ENCODE measurements around the gene ITPR2. TPM values are rescaled to one million over a fixed set of nuclear protein-coding genes. Genes with fewer than 3 reads are reported as not detected.
A peak's percentile ranks its signal among the peaks of the same experiment; 100 is the strongest.

The ITPR2 gene
- total and polyA plus RNA-seq, 2 of the 13 experiments (the other 11 are each of a cell fraction or from before 2014, with no cell fraction given): 31.9 to 81.9 TPM

- TF ChIP-seq, protein P1, sequence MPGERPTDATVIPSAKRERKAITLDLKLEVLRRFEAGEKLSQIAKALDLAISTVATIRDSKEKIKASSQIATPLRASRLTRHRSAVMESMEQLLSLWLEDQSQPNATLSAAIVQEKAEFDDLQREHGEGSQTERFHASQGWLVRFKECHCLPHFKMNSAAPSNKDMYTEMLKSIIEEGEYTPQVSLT (CRISPR knock-in tag; IDR thresholded peaks at IDR 0.05; ENCODE audit: borderline replicate concordance, low read depth): no peak
- TF ChIP-seq ZNF646 (CRISPR knock-in tag; IDR thresholded peaks at IDR 0.05): peak; percentile 89
- no peak for TF ChIP-seq ZNF784 (CRISPR knock-in tag; IDR thresholded peaks at IDR 0.05; ENCODE audit: borderline replicate concordance)
- TF ChIP-seq U2AF1 (optimal IDR thresholded peaks at IDR 0.05; ENCODE audit: low read depth, low read length): no peak
- TF ChIP-seq, protein P2, sequence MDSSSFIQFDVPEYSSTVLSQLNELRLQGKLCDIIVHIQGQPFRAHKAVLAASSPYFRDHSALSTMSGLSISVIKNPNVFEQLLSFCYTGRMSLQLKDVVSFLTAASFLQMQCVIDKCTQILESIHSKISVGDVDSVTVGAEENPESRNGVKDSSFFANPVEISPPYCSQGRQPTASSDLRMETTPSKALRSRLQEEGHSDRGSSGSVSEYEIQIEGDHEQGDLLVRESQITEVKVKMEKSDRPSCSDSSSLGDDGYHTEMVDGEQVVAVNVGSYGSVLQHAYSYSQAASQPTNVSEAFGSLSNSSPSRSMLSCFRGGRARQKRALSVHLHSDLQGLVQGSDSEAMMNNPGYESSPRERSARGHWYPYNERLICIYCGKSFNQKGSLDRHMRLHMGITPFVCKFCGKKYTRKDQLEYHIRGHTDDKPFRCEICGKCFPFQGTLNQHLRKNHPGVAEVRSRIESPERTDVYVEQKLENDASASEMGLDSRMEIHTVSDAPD (CRISPR knock-in tag; IDR thresholded peaks at IDR 0.05): peak; percentile 81; the same call in 1 of the 2 replicates
- TF ChIP-seq SUZ12 (IDR thresholded peaks at IDR 0.05; ENCODE audit: low read depth, low read length): no peak
- TF ChIP-seq MIER2 (CRISPR knock-in tag; IDR thresholded peaks at IDR 0.05): peak; percentile 83
- TF ChIP-seq ATF4 (CRISPR knock-in tag; IDR thresholded peaks at IDR 0.05): peak in 1 of 2 experiments; percentile 70; a peak in 2 of 4 replicates
- no peak for TF ChIP-seq CENPT (CRISPR knock-in tag; IDR thresholded peaks at IDR 0.05; ENCODE audit: low read depth)
- no peak for TF ChIP-seq ZFP62 (CRISPR knock-in tag; IDR thresholded peaks at IDR 0.05)
- peak; percentile 92 for TF ChIP-seq SNAPC2 (CRISPR knock-in tag; IDR thresholded peaks at IDR 0.05)
- peak; percentile 97 for TF ChIP-seq SOX5 (CRISPR knock-in tag; IDR thresholded peaks at IDR 0.05; ENCODE audit: borderline replicate concordance)
- TF ChIP-seq, protein P3, sequence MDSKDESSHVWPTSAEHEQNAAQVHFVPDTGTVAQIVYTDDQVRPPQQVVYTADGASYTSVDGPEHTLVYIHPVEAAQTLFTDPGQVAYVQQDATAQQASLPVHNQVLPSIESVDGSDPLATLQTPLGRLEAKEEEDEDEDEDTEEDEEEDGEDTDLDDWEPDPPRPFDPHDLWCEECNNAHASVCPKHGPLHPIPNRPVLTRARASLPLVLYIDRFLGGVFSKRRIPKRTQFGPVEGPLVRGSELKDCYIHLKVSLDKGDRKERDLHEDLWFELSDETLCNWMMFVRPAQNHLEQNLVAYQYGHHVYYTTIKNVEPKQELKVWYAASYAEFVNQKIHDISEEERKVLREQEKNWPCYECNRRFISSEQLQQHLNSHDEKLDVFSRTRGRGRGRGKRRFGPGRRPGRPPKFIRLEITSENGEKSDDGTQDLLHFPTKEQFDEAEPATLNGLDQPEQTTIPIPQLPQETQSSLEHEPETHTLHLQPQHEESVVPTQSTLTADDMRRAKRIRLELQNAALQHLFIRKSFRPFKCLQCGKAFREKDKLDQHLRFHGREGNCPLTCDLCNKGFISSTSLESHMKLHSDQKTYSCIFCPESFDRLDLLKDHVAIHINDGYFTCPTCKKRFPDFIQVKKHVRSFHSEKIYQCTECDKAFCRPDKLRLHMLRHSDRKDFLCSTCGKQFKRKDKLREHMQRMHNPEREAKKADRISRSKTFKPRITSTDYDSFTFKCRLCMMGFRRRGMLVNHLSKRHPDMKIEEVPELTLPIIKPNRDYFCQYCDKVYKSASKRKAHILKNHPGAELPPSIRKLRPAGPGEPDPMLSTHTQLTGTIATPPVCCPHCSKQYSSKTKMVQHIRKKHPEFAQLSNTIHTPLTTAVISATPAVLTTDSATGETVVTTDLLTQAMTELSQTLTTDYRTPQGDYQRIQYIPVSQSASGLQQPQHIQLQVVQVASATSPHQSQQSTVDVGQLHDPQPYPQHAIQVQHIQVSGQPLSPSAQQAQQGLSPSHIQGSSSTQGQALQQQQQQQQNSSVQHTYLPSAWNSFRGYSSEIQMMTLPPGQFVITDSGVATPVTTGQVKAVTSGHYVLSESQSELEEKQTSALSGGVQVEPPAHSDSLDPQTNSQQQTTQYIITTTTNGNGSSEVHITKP (CRISPR knock-in tag; IDR thresholded peaks at IDR 0.05; ENCODE audit: low read depth): peak; percentile 70; the same call in 1 of the 2 replicates
These were observed 64.1 kb downstream of the ITPR2 start (continued) for GRCh38 chr12:26768611-26769603.
